ENCODE results near the gene RIMBP2.
"Not testable (repeated sequence)": the region's sequence is repeated elsewhere in the genome, so short reads cannot be mapped to it uniquely, and the experiment has no call there.

The RIMBP2 gene

GRCh38 chr12:130661486-130662255, 54.4 kb downstream of the RIMBP2 start:
- DNase-seq (ENCODE audit: insufficient read length, low spot score) (no peak), FAIRE-seq (no peak)

DNA sequence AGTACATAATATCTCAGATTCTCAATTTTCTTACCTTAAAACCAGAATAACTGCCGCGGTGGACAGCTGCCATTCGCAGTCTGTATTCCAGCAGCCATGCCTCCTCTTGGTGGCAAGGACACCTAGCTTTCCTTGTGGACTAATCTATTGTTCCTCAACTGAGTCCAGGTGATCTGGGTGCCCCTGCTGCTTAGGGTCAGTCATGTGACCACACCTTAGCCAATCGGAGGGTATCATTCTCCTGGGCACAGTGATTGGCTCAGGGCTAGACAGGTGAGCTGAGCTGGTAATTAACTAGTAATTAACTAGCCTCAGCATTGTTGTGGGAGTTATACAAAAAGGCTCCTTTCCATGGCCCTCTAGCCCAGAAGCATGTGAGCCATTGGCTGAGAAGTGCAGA, 55.0 kb downstream of the RIMBP2 start:
- FAIRE-seq (no peak), DNase-seq (ENCODE audit: insufficient read length, low spot score) (no peak)

GRCh38 chr12:130658145-130658911, 57.8 kb downstream of the RIMBP2 start:
- FAIRE-seq, result no peak
- DNase-seq (ENCODE audit: insufficient read length, low spot score), result no peak

GRCh38 chr12:130656411-130656810, 59.7 kb downstream of the RIMBP2 start:
- FAIRE-seq (no peak), DNase-seq (ENCODE audit: insufficient read length, low spot score) (no peak)

GRCh38 chr12:130655881-130656280, 60.2 kb downstream of the RIMBP2 start:
- DNase-seq (ENCODE audit: insufficient read length, low spot score) (no peak), FAIRE-seq (no peak)

GRCh38 chr12:130655010-130655409, 61.1 kb downstream of the RIMBP2 start:
- no peak for DNase-seq (ENCODE audit: insufficient read length, low spot score)
- no peak for FAIRE-seq

GRCh38 chr12:130651188-130651959, 64.7 kb downstream of the RIMBP2 start:
- DNase-seq (ENCODE audit: insufficient read length, low spot score) (no peak), FAIRE-seq (no peak)

GRCh38 chr12:130650131-130650530, 66.0 kb downstream of the RIMBP2 start:
- FAIRE-seq (no peak), DNase-seq (ENCODE audit: insufficient read length, low spot score) (no peak)

GRCh38 chr12:130649101-130650045, 66.7 kb downstream of the RIMBP2 start:
- FAIRE-seq (no peak), DNase-seq (ENCODE audit: insufficient read length, low spot score) (no peak)

DNA sequence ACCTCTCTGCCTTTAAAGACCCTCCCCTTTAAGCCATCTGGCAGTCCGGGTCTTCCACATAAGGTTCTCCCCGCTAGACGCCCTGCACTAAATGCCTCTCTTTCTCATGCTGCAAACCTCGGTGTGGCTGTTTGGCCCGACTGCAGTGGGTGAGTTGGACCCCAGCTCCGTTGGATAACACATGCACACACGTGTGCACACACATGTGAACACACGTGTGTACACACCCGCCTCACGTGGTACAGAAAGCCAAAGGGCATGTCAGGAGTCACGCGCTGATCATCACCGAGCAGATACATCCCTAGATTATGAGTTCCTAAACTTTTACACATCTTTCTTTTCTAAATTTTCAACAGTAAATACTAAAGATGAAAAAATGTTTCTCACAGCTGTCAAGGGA, 68.3 kb downstream of the RIMBP2 start:
- no peak for FAIRE-seq

DNA sequence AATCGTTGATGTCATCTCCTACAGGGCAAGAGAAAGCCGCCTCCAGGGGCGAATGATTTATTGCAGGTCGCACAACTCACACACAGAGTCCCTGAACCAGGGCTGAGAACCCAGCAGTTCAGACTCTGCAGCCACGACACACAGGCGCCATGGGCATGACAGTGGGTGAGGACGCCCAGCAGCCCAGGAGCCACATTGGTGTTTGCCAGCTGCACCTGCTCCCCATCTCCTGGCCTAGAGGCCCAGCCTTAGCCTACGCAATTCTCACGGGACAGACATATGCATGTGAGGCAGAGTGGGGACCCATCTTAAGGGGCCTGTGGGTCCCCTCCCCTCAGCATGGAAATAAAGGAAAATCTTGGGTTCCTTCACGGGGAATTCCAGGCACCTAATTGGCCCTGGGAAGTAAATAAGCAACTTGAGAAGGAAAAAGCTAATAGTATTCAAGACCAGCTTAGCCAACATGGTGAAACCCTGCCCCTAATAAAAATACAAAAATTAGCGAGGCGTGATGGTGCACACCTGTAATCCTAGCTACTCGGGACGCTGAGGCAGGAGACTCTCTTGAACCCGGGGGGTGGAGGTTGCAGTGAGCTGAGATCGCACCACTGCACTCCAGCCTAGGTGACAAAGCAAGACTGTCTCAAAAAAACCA, 69.3 kb downstream of the RIMBP2 start:
- no peak for DNase-seq (ENCODE audit: insufficient read length, low spot score)
- FAIRE-seq, result no peak

More for the DNA sequence above, 68.3 kb downstream of the RIMBP2 start:
- no peak for DNase-seq (ENCODE audit: insufficient read length, low spot score)

- FAIRE-seq; DNase-seq (ENCODE audit: insufficient read length, low spot score): not testable (repeated sequence)
Observed at GRCh38 chr12:130646191-130646590, 69.9 kb downstream of the RIMBP2 start.

DNA sequence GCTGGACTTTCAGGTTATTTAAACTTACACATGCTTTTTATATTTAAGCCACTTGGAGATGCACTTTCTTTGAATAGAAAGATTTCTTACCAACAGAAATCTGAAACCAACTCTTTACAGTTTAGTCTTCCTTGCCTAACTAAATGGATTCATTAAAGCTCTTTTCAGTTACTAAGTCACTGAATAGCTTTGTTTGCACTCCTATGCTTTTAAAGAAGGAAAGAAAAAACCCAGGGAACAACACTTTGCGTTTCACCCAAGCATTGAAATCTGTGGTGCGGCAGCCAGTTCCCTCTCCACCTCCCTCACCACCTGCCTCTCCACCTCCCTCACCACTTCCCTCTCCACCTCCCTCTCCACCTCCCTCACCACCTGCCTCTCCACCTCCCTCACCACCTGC, 70.3 kb downstream of the RIMBP2 start:
- FAIRE-seq (no peak), DNase-seq (ENCODE audit: insufficient read length, low spot score) (no peak)

DNA sequence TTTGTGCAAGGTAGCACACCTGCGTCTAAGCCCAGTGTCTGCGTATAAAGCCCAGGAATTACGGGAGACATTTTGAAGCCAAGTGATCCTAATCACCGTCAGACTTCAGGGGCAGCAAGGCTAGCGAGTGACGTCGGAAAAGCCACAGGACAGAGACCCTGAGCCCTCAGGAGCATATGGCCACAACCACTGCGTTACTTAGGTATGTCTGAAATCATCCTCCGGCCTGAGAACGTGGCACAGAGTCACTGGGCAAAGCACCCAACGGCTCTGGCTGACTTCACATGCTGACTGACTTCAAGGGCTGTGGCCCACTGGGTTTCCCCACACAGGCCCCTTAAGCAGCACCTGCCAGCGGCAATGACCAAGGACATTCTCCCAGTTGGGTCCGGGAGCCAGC, 71.5 kb downstream of the RIMBP2 start:
- DNase-seq (ENCODE audit: insufficient read length, low spot score), result no peak
- FAIRE-seq, result no peak

- DNase-seq (ENCODE audit: insufficient read length, low spot score) (no peak), FAIRE-seq (no peak)
Observed at GRCh38 chr12:130644146-130644545, 72.0 kb downstream of the RIMBP2 start.

DNA sequence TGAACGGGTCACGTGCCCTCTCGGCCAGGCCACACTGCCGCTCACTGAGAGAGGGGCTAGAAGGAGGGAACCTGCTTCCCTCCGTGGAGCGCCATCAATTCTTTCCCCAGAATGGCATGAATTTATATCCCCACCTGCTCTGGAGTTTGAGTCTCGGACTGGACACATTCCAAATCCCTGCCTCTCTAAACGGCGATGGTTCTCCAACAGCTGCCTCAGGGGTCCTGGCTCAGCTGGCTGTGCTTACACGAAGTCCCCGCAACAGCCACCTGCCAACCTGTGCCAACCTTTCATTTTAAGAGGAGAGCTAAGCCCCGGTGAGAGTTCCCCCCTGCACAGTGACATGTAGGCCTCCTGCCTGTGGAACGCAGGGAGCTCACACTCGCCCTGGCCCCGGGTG, 73.2 kb downstream of the RIMBP2 start:
- FAIRE-seq (no peak), DNase-seq (ENCODE audit: insufficient read length, low spot score) (no peak)

GRCh38 chr12:130641533-130642184, 74.4 kb downstream of the RIMBP2 start:
- no peak for DNase-seq (ENCODE audit: insufficient read length, low spot score)
- FAIRE-seq, result no peak

- FAIRE-seq (no peak), DNase-seq (ENCODE audit: insufficient read length, low spot score) (no peak)
Observed at GRCh38 chr12:130640901-130641300, 75.2 kb downstream of the RIMBP2 start.

- no peak for FAIRE-seq
- no peak for DNase-seq (ENCODE audit: insufficient read length, low spot score)
Observed at GRCh38 chr12:130640496-130640895, 75.6 kb downstream of the RIMBP2 start.
